GM10266 (cell line): ENCODE results near the gene PRKCB.

Experiments
- DNase-seq: peaks from one replicate; pipeline ENCODE4 v3.0.0; 2012; ENCODE audit errors: extremely low spot score
- TF ChIP-seq, protein P1 (sequence below): IDR thresholded peaks from 2 replicates; pipeline ENCODE4 v1.5.1; 2012; ENCODE audit warnings: mild to moderate bottlenecking, low read depth; ENCODE audit not compliant: control insufficient read depth, insufficient read depth; ENCODE audit errors: missing control alignments

PRKCB gene

DNA sequence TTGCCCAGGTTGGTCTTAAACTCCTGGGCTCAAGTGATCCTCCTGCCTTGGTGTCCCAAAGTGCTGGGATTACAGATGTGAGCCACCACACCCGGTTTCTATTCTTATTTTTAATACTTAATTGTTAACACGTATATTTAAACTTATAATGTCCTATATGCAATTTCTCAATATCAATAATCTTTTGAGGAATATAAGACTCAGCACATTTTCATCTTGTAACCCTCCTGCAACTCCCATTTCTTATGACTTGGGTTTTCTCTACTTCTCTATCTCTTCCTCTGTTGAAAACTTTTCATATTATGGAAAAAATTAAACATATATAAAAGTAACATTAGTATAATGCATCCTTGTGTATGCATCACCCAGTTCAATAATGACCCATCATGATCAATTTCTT is 150.7 kb downstream of the PRKCB start:
- TF ChIP-seq, protein P1, sequence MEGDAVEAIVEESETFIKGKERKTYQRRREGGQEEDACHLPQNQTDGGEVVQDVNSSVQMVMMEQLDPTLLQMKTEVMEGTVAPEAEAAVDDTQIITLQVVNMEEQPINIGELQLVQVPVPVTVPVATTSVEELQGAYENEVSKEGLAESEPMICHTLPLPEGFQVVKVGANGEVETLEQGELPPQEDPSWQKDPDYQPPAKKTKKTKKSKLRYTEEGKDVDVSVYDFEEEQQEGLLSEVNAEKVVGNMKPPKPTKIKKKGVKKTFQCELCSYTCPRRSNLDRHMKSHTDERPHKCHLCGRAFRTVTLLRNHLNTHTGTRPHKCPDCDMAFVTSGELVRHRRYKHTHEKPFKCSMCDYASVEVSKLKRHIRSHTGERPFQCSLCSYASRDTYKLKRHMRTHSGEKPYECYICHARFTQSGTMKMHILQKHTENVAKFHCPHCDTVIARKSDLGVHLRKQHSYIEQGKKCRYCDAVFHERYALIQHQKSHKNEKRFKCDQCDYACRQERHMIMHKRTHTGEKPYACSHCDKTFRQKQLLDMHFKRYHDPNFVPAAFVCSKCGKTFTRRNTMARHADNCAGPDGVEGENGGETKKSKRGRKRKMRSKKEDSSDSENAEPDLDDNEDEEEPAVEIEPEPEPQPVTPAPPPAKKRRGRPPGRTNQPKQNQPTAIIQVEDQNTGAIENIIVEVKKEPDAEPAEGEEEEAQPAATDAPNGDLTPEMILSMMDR = no peak
- DNase-seq = no peak

DNA sequence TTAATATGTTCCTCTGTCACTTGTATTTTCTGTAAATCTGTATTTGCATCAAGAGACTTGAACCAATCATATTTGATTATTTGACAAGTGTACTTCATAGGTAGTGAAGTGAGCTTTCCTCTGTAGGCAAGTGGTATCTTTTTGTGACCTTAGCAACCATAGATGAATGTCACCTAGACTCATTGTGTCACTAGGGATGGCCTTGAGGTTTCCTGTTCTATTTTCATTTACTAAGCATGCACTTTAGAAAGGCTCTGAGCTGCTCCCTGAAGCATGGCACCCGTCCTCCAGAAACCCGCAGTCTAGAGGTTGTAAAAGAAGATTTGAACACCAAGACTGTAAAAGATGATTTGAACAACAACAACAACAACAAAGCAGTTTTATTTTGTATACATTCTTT is 151.7 kb downstream of the PRKCB start:
- TF ChIP-seq, protein P1 = no peak
- peak; percentile 60 for DNase-seq

DNA sequence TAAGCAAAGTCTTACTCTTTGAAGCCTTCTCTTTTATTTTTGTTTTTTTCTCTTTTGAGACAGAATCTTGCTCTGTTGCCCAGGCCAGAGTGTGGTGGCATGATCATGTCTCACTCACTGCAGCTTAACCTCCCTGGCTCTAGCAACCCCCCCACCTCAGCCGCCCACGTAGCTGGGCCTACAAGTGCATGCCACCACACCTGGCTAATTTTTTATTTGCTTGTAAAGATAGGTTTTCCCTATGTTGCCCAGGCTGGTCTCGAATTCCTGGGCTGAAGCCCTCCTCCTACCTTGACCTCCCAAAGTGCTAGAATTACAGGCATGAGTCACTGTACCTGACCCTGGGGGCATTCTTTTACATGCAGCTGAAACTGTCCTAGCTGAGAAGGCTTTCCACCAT is 154.7 kb downstream of the PRKCB start:
- TF ChIP-seq, protein P1 = no peak
- no peak for DNase-seq

DNA sequence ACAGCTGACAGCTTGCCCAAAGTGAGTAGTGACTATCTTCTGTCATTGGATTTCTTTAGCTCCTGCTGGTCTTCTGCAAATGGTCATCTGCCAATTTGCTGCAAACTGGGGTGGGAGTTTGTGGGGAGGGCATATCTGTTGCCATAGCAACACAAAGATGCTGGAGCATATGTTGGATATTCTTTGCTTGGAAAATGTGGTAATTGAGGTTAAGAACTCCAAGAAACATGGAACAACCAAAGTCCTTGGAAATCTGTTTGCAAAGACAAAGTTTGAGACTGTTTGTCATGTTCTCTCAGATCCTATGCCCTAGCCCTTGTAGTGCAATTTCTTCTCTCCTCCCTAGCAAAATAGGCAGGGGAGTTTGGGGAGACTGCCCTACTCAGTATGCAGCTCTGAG is 155.3 kb downstream of the PRKCB start:
- DNase-seq = no peak
- TF ChIP-seq, protein P1 = no peak

DNA sequence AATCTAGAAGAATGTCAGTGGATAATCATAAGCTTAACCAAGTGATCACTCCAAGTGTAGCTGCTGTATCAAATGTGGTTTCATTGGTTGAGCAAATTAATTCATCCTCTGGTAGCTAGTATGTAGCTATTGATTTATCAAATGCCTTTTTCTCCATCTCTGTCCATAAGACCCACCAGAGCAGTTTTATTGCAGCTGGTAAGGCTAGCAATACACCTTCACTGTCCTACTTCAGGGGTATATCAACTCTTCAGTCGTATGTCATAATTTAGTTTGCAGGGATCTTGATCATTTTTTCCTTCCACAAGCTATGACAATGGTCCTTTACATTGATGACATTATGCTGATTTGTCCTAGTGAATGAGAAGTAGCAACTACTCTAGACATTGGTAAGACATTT is 158.8 kb downstream of the PRKCB start:
- TF ChIP-seq, protein P1 = no peak
- no peak for DNase-seq

DNA sequence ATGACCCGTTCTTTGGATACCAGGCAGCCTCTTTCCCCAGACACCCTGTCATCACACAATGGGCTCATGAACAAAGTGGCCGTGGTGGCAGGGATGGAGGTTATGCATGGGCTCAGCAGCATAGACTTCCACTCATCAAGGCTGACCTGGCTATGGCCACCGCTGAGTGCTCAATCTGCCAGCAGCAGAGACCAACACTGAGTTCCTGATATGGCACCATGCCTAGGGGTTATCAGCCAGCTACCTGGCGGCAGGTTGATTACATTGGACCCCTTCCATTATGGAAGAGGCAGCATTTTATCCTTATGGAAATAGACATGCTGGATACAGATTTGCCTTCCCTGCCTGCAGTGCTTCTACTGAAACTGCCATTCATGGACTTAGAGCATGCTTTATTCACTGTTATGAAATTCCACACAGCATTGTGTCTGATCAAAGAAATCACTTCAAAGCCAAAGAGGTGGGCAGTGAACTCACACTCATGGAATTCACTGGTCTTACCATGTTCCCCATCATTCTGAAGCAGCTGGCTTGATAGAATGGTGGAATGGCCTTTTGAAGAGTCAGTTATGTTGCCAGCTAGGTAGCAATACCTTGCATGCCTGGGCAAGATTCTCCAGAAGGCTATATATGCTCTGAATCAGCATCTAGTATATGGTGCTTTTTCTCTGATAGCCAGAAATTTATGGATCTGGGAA is 160.6 kb downstream of the PRKCB start:
- TF ChIP-seq, protein P1 = no peak
- no peak for DNase-seq

DNA sequence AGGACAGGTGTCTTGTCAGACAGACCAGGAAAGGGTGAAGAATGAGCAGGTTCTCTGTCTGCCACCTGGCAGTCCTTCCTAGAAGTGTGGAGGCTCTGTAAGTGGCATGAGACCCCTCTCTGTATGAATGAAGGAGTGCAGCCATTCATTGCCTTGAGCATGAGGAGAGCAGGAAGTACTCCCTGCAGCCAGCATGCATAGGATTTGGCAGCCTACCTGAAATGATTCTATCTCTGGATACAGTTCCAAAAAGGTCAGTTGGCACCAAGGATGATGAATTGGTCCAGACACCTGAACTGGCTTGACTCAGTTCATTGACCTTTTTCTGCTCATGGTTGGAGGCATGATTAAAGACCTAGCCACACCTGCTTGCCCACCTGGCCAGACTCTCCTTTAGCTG is 163.0 kb downstream of the PRKCB start:
- TF ChIP-seq, protein P1 = no peak
- DNase-seq = no peak
